HEK293 (cell line): ENCODE results near the gene NAT16.
A peak's percentile ranks its signal among the peaks of the same experiment; 100 is the strongest.

Experiments
- CTCF ChIA-PET: fragments of 350-600 bp; formaldehyde crosslinking; extraction: SDS; loops from one replicate; lab custom pipeline; 2021; ENCODE audit warnings: antibody characterized with exemption; lab: Yijun Ruan, JAX
- POLR2A ChIA-PET: fragments of 300-600 bp; formaldehyde crosslinking; extraction: SDS; loops from one replicate; lab custom pipeline; 2020; ENCODE audit warnings: antibody characterized with exemption, inconsistent platforms; lab: Yijun Ruan, JAX
- H3K27ac ChIP-seq: fragments of 200-500 bp; sonication (Bioruptor generic); 2 replicates; pipeline ENCODE4 v1.5.1; 2014; ENCODE audit warnings: low read depth, low read length, control low read depth, inconsistent platforms; ENCODE audit errors: extremely low read depth
- H3K36me3 ChIP-seq, 2 experiments: fragments of 200-500 bp in 1 of 2; sonication (Bioruptor generic) in 1 of 2; 1 replicate in 1 of 2; 2 replicates in 1 of 2; pipeline ENCODE4 v1.5.1; 2014 to 2017; ENCODE audit warnings: inconsistent platforms in 2 of 2, low read length in 2 of 2; ENCODE audit not compliant: control insufficient read depth in 2 of 2, insufficient read depth in 1 of 2
- H3K4me1 ChIP-seq: fragments of 200-500 bp; sonication (Bioruptor generic); 2 replicates; pipeline ENCODE4 v1.5.1; 2014; ENCODE audit warnings: mild to moderate bottlenecking, low read length, inconsistent platforms; ENCODE audit not compliant: control insufficient read depth, insufficient read depth
- H3K4me3 ChIP-seq: 2 replicates; pipeline ENCODE4 v1.5.1; 2011; ENCODE audit warnings: low read depth, mild to moderate bottlenecking, control low read depth, low read length, moderate library complexity
- H3K9me3 ChIP-seq: fragments of 200-500 bp; sonication (Bioruptor generic); 2 replicates; pipeline ENCODE4 v1.5.1; 2014; ENCODE audit warnings: low read depth, low read length, inconsistent platforms; ENCODE audit not compliant: control insufficient read depth, insufficient read depth
- CTCF ChIP-seq: fragments of 450-650 bp; formaldehyde crosslinking; IDR thresholded peaks from 2 replicates; pipeline ENCODE4 v1.5.1; 2016; ENCODE audit warnings: missing biosample characterization, missing genetic modification characterization
- GLIS1 ChIP-seq: fragments of 450-650 bp; formaldehyde crosslinking; IDR thresholded peaks from 2 replicates; pipeline ENCODE4 v1.5.1; 2016; ENCODE audit warnings: missing biosample characterization, missing genetic modification characterization
- KLF1 ChIP-seq: fragments of 450-650 bp; formaldehyde crosslinking; IDR thresholded peaks from 2 replicates; pipeline ENCODE4 v1.5.1; 2016; ENCODE audit warnings: missing biosample characterization, missing genetic modification characterization
- KLF9 ChIP-seq: fragments of 450-650 bp; formaldehyde crosslinking; IDR thresholded peaks from 2 replicates; pipeline ENCODE4 v1.5.1; 2016; ENCODE audit warnings: missing biosample characterization, missing genetic modification characterization, low read depth
- MZF1 ChIP-seq: fragments of 450-650 bp; formaldehyde crosslinking; IDR thresholded peaks from 2 replicates; pipeline ENCODE4 v1.5.1; 2017; ENCODE audit warnings: missing biosample characterization, missing genetic modification characterization, borderline replicate concordance
- PRDM2 ChIP-seq: fragments of 450-650 bp; formaldehyde crosslinking; IDR thresholded peaks from 2 replicates; pipeline ENCODE4 v1.5.1; 2016; ENCODE audit warnings: missing biosample characterization, missing genetic modification characterization, borderline replicate concordance
- TRIM28 ChIP-seq: IDR thresholded peaks from 2 replicates; pipeline ENCODE4 v1.6.1; 2011; ENCODE audit warnings: low read length, control low read depth, borderline replicate concordance
- ZBTB49 ChIP-seq: fragments of 450-650 bp; formaldehyde crosslinking; IDR thresholded peaks from 2 replicates; pipeline ENCODE4 v1.5.1; 2016; ENCODE audit warnings: missing biosample characterization, missing genetic modification characterization, low read depth
- ZEB2 ChIP-seq: fragments of 450-650 bp; formaldehyde crosslinking; IDR thresholded peaks from 2 replicates; pipeline ENCODE4 v1.5.1; 2016; ENCODE audit warnings: missing biosample characterization, missing genetic modification characterization
- ZIC2 ChIP-seq: fragments of 450-650 bp; formaldehyde crosslinking; IDR thresholded peaks from 2 replicates; pipeline ENCODE4 v1.5.1; 2016; ENCODE audit warnings: missing biosample characterization, missing genetic modification characterization
- ZNF223 ChIP-seq: fragments of 450-650 bp; formaldehyde crosslinking; IDR thresholded peaks from 2 replicates; pipeline ENCODE4 v1.5.1; 2016; ENCODE audit warnings: missing biosample characterization, missing genetic modification characterization
- ZNF362 ChIP-seq: fragments of 450-650 bp; formaldehyde crosslinking; IDR thresholded peaks from 2 replicates; pipeline ENCODE4 v1.5.1; 2016; ENCODE audit warnings: missing biosample characterization, missing genetic modification characterization
- ZNF391 ChIP-seq: fragments of 450-650 bp; formaldehyde crosslinking; IDR thresholded peaks from 2 replicates; pipeline ENCODE4 v1.5.1; 2016; ENCODE audit warnings: low read depth, missing biosample characterization, missing genetic modification characterization, borderline replicate concordance
- ZNF501 ChIP-seq: fragments of 450-650 bp; formaldehyde crosslinking; IDR thresholded peaks from 2 replicates; pipeline ENCODE4 v1.5.1; 2016; ENCODE audit warnings: missing biosample characterization, missing genetic modification characterization
- ZNF521 ChIP-seq: fragments of 450-650 bp; formaldehyde crosslinking; IDR thresholded peaks from 2 replicates; pipeline ENCODE4 v1.5.1; 2017; ENCODE audit warnings: missing biosample characterization, mild to moderate bottlenecking, missing genetic modification characterization
- ZNF558 ChIP-seq: fragments of 450-650 bp; formaldehyde crosslinking; IDR thresholded peaks from 2 replicates; pipeline ENCODE4 v1.5.1; 2016; ENCODE audit warnings: missing biosample characterization, missing genetic modification characterization
- ZNF571 ChIP-seq: fragments of 450-650 bp; formaldehyde crosslinking; IDR thresholded peaks from 2 replicates; pipeline ENCODE4 v1.5.0; 2017; ENCODE audit warnings: missing biosample characterization, missing genetic modification characterization
- ZNF596 ChIP-seq: fragments of 450-650 bp; IDR thresholded peaks from 2 replicates; pipeline ENCODE4 v1.5.0; 2018; ENCODE audit warnings: missing biosample characterization, mild to moderate bottlenecking, missing genetic modification characterization, moderate library complexity
- ZNF621 ChIP-seq: fragments of 450-650 bp; formaldehyde crosslinking; IDR thresholded peaks from 2 replicates; pipeline ENCODE4 v1.5.1; 2017; ENCODE audit warnings: missing biosample characterization, missing genetic modification characterization
- ZNF664 ChIP-seq: fragments of 450-650 bp; formaldehyde crosslinking; IDR thresholded peaks from 2 replicates; pipeline ENCODE4 v1.5.1; 2016; ENCODE audit warnings: missing biosample characterization, missing genetic modification characterization

Gene NAT16

GRCh38 chr7:101151908-101152651 is 28.0 kb downstream of the NAT16 start:
- POLR2A ChIA-PET = no interaction called here
- no peaks in the 10 kb centered on the region for H3K9me3 ChIP-seq
- TF ChIP-seq MZF1 (tag by site-specific recombination) = peak; percentile 49; the same call in 1 of the 2 replicates
- TF ChIP-seq ZBTB49 (tag by site-specific recombination) = no peak
- TF ChIP-seq ZEB2 = no peak
- TF ChIP-seq CTCF = no peak
- TF ChIP-seq ZNF664 (tag by site-specific recombination) = no peak

GRCh38 chr7:101140746-101141382 is 39.2 kb downstream of the NAT16 start:
- no peak overlapping the region for H3K4me3 ChIP-seq
- CTCF ChIA-PET = interaction anchor here (0.6 to 6.4 kb wide), 10 partner anchors 8 to 738 kb away, joined by 3 to 131 read pairs (median 4); no protein-coding TSS in a partner anchor
- H3K9me3 ChIP-seq = no peaks in the 10 kb centered on the region
- 0 out of 2 replicates have a peak, but pooled peaks cover 2% of the 10 kb centered on the region for H3K4me1 ChIP-seq
- no peaks in the 10 kb centered on the region for H3K36me3 ChIP-seq
- no peak overlapping the region for H3K27ac ChIP-seq
- POLR2A ChIA-PET = interaction anchor here (1.0 to 1.1 kb wide), 2 partner anchors 14 to 23 kb away, joined by 3 read pairs; partner anchors contain the start of gene SERPINE1
- no peak for TF ChIP-seq KLF9 (tag by site-specific recombination)
- no peak for TF ChIP-seq ZNF391
- no peak for TF ChIP-seq GLIS1 (tag by site-specific recombination)
- TF ChIP-seq PRDM2 (tag by site-specific recombination) = no peak
- no peak for TF ChIP-seq ZNF621 (tag by site-specific recombination)
- no peak for TF ChIP-seq KLF1
- TF ChIP-seq ZNF596 (tag by site-specific recombination) = no peak
- no peak for TF ChIP-seq ZNF558 (tag by site-specific recombination)
- TF ChIP-seq ZNF223 (tag by site-specific recombination) = no peak
- TF ChIP-seq ZNF501 = no peak
- no peak for TF ChIP-seq ZIC2 (tag by site-specific recombination)
- TF ChIP-seq TRIM28 = no peak
- TF ChIP-seq ZNF362 = no peak
- TF ChIP-seq ZNF521 (tag by site-specific recombination) = no peak
- no peak for TF ChIP-seq ZNF571 (tag by site-specific recombination)

More at GRCh38 chr7:101151908-101152651, 28.0 kb downstream of the NAT16 start:
- Histone ChIP-seq H3K27ac (no peak overlapping the region), H3K36me3 (peaks cover 0 to 3% of the 10 kb centered on the region in 2 experiments; a peak in 1 of 3 replicates), H3K4me1 (peaks cover 5% of the 10 kb centered on the region; the same call in 1 of the 2 replicates), H3K4me3 (no peak overlapping the region)
- CTCF ChIA-PET = interaction anchor here (0.6 to 8.6 kb wide), 7 partner anchors 8 to 215 kb away, joined by 3 to 84 read pairs (median 5); partner anchors contain the start of gene VGF
